ENCODE results near the gene TEX13C. TPM values are rescaled to one million over a fixed set of nuclear protein-coding genes. Genes with fewer than 3 reads are reported as not detected.

Gene TEX13C
- total and polyA plus RNA-seq, 4 donors: not detected

GRCh38 chrX:125287282-125287681 is 32.4 kb upstream of the TEX13C start:
- TF ChIP-seq HNF4G (IDR thresholded peaks at IDR 0.05): no peak
- TF ChIP-seq CTCF (IDR thresholded peaks at IDR 0.05; ENCODE audit: low read depth, low read length, missing input control): no peak
- TF ChIP-seq HNF4A (conservative IDR thresholded peaks at IDR 0.05): no peak
- no peak for TF ChIP-seq ZBTB33 (IDR thresholded peaks at IDR 0.05)
- Histone ChIP-seq H3K27me3 (ENCODE audit: control insufficient read depth in 4 of 4, insufficient read depth in 4 of 4, low read length in 3 of 4) (no peaks in the 10 kb centered on the region), H3K36me3 (ENCODE audit: control insufficient read depth in 4 of 4, insufficient read depth in 3 of 4, low read depth in 1 of 4, low read length in 3 of 4) (no peaks in the 10 kb centered on the region), H3K9me3 (ENCODE audit: control insufficient read depth in 4 of 4, low read length in 3 of 4) (no peaks in the 10 kb centered on the region), H3K4me1 (ENCODE audit: control insufficient read depth in 4 of 4, insufficient read depth in 4 of 4, low read length in 3 of 4) (peaks cover 0 to 6% (median 4%) of the 10 kb centered on the region in 4 donors), H3K9ac (ENCODE audit: low read depth in 1 of 2, low read length in 2 of 2) (no peak overlapping the region), H3K27ac (ENCODE audit: low read depth in 1 of 2, low read length in 2 of 2) (no peak overlapping the region), H3K4me3 (ENCODE audit: low read depth in 1 of 3, low read length in 3 of 3) (no peak overlapping the region)
- 93% methylated on average over 3 of the region's 3 CpGs for WGBS
- no peak for DNase-seq (ENCODE audit: low spot score)

- no peak for TF ChIP-seq FOXA1 (IDR thresholded peaks at IDR 0.05)
- no peak for TF ChIP-seq CTCF (IDR thresholded peaks at IDR 0.05; ENCODE audit: low read depth, low read length, missing input control)
- no peak for TF ChIP-seq NR2F2 (IDR thresholded peaks at IDR 0.05)
- TF ChIP-seq GABPA (IDR thresholded peaks at IDR 0.05 in 1 of 2, conservative IDR thresholded peaks at IDR 0.05 in 1 of 2): no peak
- no peak for TF ChIP-seq HNF4G (IDR thresholded peaks at IDR 0.05)
- TF ChIP-seq RAD21 (IDR thresholded peaks at IDR 0.05): no peak
- TF ChIP-seq RXRA (IDR thresholded peaks at IDR 0.05): no peak
- no peak for TF ChIP-seq YY1 (IDR thresholded peaks at IDR 0.05)
- TF ChIP-seq TAF1 (conservative IDR thresholded peaks at IDR 0.05): no peak
- no peak for TF ChIP-seq FOXA2 (IDR thresholded peaks at IDR 0.05)
- no peak for TF ChIP-seq ZBTB33 (IDR thresholded peaks at IDR 0.05)
- no peak for TF ChIP-seq ATF3 (IDR thresholded peaks at IDR 0.05)
- no peak for TF ChIP-seq JUND (IDR thresholded peaks at IDR 0.05)
- TF ChIP-seq SP1 (IDR thresholded peaks at IDR 0.05): no peak
- no peaks in the 10 kb centered on the region for H3K36me3 ChIP-seq (ENCODE audit: control insufficient read depth in 4 of 4, insufficient read depth in 3 of 4, low read depth in 1 of 4, low read length in 3 of 4)
- H3K27me3 ChIP-seq (ENCODE audit: control insufficient read depth in 4 of 4, insufficient read depth in 4 of 4, low read length in 3 of 4): no peaks in the 10 kb centered on the region
- H3K4me1 ChIP-seq (ENCODE audit: control insufficient read depth in 4 of 4, insufficient read depth in 4 of 4, low read length in 3 of 4): peaks cover 0 to 6% (median 4%) of the 10 kb centered on the region in 4 donors
- no peak overlapping the region for H3K4me3 ChIP-seq (ENCODE audit: low read depth in 1 of 3, low read length in 3 of 3)
- H3K9ac ChIP-seq (ENCODE audit: low read depth in 1 of 2, low read length in 2 of 2): no peak overlapping the region
- H3K27ac ChIP-seq (ENCODE audit: low read depth in 1 of 2, low read length in 2 of 2): no peak overlapping the region
- 96% methylated on average over 5 of the region's 5 CpGs for WGBS
- H3K9me3 ChIP-seq (ENCODE audit: control insufficient read depth in 4 of 4, low read length in 3 of 4): no peaks in the 10 kb centered on the region
- DNase-seq (ENCODE audit: low spot score): no peak
Measured at GRCh38 chrX:125288343-125288742, 31.3 kb upstream of the TEX13C start.
